Measurements from ENCODE around the gene SMARCA2. TPM values are rescaled to one million over a fixed set of nuclear protein-coding genes. Genes with fewer than 3 reads are reported as not detected.

Gene SMARCA2
- total RNA-seq, 1 donor from 2014 or later = 91.4 TPM

- Mint-ChIP-seq H3K27ac (no peak overlapping the region), H3K36me3 (ENCODE audit: low read depth) (peaks cover 12% of the 10 kb centered on the region), H3K9me3 (no peaks in the 10 kb centered on the region), H3K4me3 (no peak overlapping the region), H3K27me3 (no peaks in the 10 kb centered on the region), H3K4me1 (peaks cover 31% of the 10 kb centered on the region)
- intact Hi-C loops (cut with micrococcal nuclease) = loop anchor here (5.0 to 10.0 kb wide), 3 partner anchors 139 to 499 kb away; partner anchors contain the start of genes SMARCA2 and VLDLR
- DNase-seq = no peak
Measured at GRCh38 chr9:2155966-2156365, 140.8 kb downstream of the SMARCA2 start.

- H3K36me3 Mint-ChIP-seq (ENCODE audit: low read depth) = peaks cover 14% of the 10 kb centered on the region
- no peaks in the 10 kb centered on the region for H3K9me3 Mint-ChIP-seq
- peak overlapping the region; percentile 87 for H3K4me3 Mint-ChIP-seq
- peak overlapping the region; percentile 95 for H3K27ac Mint-ChIP-seq
- H3K4me1 Mint-ChIP-seq = peaks cover 29% of the 10 kb centered on the region
- H3K27me3 Mint-ChIP-seq = no peaks in the 10 kb centered on the region
- DNase-seq = peak; percentile 74
- intact Hi-C loops (cut with micrococcal nuclease) = loop anchor here (1.0 to 10.0 kb wide), 6 partner anchors 35 to 687 kb away; partner anchors contain the start of genes PUM3, SMARCA2 and VLDLR
Measured at GRCh38 chr9:2157277-2158110, 142.3 kb downstream of the SMARCA2 start.

GRCh38 chr9:2158111-2158610 lies 143.0 kb downstream of the SMARCA2 start:
- peak overlapping the region; percentile 95 for H3K27ac Mint-ChIP-seq
- intact Hi-C loops (cut with micrococcal nuclease) = loop anchor here (1.0 to 10.0 kb wide), 6 partner anchors 35 to 686 kb away; partner anchors contain the start of genes PUM3, SMARCA2 and VLDLR
- H3K36me3 Mint-ChIP-seq (ENCODE audit: low read depth) = peaks cover 20% of the 10 kb centered on the region
- no peaks in the 10 kb centered on the region for H3K27me3 Mint-ChIP-seq
- peak overlapping the region; percentile 87 for H3K4me3 Mint-ChIP-seq
- peaks cover 32% of the 10 kb centered on the region for H3K4me1 Mint-ChIP-seq
- no peaks in the 10 kb centered on the region for H3K9me3 Mint-ChIP-seq
- DNase-seq = peak; percentile 80

DNA sequence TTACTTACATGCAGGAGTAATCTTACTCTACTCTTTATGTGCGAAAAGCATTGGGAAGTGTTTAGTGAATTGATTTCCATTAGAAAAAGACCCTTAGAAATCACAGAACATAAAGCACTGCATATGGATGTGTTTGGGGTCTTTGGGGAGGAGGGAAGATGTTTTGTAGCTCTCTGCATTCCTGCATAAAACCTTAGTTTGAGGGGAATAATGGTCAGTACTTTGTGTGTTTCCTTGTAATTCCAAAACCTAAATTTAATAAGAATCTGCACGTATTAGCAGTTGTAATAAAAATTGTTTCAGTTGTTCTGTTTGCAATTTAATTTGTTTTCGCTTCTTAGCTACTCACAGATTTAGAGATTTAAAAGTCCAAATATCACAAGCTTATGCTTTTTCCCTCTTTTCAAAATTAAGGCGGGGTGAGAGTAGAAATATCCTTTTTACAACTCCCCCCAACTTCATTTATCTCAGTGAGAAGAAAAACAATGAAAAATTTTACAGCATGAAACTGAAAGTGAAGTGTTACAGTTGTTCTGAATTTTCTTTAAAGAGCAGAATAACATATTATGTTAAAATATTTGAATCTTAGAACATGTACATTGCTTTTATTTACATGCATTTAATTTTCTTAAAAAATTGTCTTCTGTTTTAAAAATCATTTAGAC lies 143.8 kb downstream of the SMARCA2 start:
- peak overlapping the region; percentile 87 for H3K4me3 Mint-ChIP-seq
- intact Hi-C loops (cut with micrococcal nuclease) = loop anchor here (1.0 to 10.0 kb wide), 6 partner anchors 34 to 685 kb away; partner anchors contain the start of genes PUM3, SMARCA2 and VLDLR
- H3K27ac Mint-ChIP-seq = peak overlapping the region; percentile 95
- H3K36me3 Mint-ChIP-seq (ENCODE audit: low read depth) = peaks cover 21% of the 10 kb centered on the region
- no peaks in the 10 kb centered on the region for H3K27me3 Mint-ChIP-seq
- DNase-seq = no peak
- H3K4me1 Mint-ChIP-seq = peaks cover 30% of the 10 kb centered on the region
- no peaks in the 10 kb centered on the region for H3K9me3 Mint-ChIP-seq

GRCh38 chr9:2159521-2160454 lies 144.6 kb downstream of the SMARCA2 start:
- no peak overlapping the region for H3K27ac Mint-ChIP-seq

DNA sequence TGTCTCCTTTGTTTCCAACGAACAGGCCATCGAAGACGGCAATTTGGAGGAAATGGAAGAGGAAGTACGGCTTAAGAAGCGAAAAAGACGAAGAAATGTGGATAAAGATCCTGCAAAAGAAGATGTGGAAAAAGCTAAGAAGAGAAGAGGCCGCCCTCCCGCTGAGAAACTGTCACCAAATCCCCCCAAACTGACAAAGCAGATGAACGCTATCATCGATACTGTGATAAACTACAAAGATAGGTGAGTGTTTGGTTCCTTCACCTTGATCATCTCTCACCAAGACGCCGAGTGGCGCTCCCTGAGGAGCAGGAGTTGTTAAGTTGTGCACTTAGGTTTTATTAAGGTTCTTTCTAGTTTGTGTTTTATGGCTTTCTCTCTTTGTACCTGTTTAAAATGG lies 146.5 kb downstream of the SMARCA2 start:
- no peak overlapping the region for H3K27ac Mint-ChIP-seq
- H3K27me3 Mint-ChIP-seq = no peaks in the 10 kb centered on the region
- H3K36me3 Mint-ChIP-seq (ENCODE audit: low read depth) = peaks cover 34% of the 10 kb centered on the region
- H3K9me3 Mint-ChIP-seq = no peaks in the 10 kb centered on the region
- H3K4me3 Mint-ChIP-seq = no peak overlapping the region
- H3K4me1 Mint-ChIP-seq = peaks cover 36% of the 10 kb centered on the region
- DNase-seq = no peak
- intact Hi-C loops (cut with micrococcal nuclease) = no loop called here

More at GRCh38 chr9:2159521-2160454, 144.6 kb downstream of the SMARCA2 start:
- H3K27me3 Mint-ChIP-seq = no peaks in the 10 kb centered on the region
- H3K9me3 Mint-ChIP-seq = no peaks in the 10 kb centered on the region
- no peak for DNase-seq
- intact Hi-C loops (cut with micrococcal nuclease) = loop anchor here (2.0 to 10.0 kb wide), 5 partner anchors 33 to 495 kb away; partner anchors contain the start of genes SMARCA2 and VLDLR
- H3K36me3 Mint-ChIP-seq (ENCODE audit: low read depth) = peaks cover 24% of the 10 kb centered on the region
- peak overlapping the region; percentile 39 for H3K4me3 Mint-ChIP-seq
- peaks cover 37% of the 10 kb centered on the region for H3K4me1 Mint-ChIP-seq

DNA sequence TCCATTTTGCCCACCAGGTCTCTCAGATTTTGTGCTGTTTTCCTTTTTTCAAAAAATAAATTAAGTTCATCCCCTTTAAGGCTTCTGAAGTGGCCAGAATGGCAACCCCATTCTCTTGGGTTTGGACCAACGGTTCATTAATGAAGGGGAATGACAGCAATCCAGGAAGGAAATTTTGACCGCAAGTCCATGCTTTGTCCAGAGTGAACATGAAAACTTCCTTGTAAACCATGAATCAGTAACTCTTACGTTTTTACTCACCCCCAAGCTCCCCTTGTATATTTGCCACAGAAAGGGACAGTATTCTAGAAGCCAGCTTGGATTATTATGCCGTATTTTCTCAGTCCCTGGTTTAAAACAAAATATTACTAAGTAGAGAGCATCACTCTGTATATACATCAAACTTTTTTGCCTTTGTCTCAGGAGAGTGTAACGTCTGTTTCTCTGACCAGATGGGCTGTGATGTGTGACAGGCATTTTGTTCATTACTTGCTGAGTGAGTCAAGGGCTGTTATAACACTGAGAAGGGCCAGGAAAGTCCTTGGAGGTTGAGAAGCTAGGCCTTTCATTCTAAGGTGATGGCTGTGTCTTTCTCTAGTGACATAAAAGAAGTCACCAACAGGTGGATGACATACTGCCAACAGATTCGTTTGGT lies 148.2 kb downstream of the SMARCA2 start:
- Mint-ChIP-seq H3K36me3 (ENCODE audit: low read depth) (peaks cover 40% of the 10 kb centered on the region), H3K27ac (peak overlapping the region; percentile 20)
- intact Hi-C loops (cut with micrococcal nuclease) = no loop called here

DNA sequence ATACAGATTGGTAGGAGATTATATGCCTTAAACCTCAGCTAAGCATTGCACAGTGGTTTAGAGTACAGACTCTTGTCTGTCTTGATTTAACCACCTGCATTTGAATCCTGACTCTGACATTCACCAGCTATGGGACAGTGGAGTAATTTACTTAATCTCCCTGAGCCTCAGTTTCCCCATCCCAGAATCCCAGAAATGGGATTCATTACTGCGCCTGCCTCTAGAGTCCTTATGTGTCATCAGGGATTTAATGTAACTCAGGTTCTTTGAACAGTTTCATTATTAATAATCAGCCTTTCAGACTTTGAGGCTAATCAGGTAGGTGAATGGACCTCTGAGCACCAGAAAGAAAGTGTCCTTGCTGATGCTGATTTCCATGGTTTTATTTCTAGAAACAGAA lies 149.1 kb downstream of the SMARCA2 start:
- Mint-ChIP-seq H3K27me3 (no peaks in the 10 kb centered on the region), H3K36me3 (ENCODE audit: low read depth) (peaks cover 46% of the 10 kb centered on the region), H3K4me3 (no peak overlapping the region), H3K4me1 (peaks cover 17% of the 10 kb centered on the region), H3K9me3 (no peaks in the 10 kb centered on the region), H3K27ac (no peak overlapping the region)
- intact Hi-C loops (cut with micrococcal nuclease) = no loop called here
- no peak for DNase-seq

More for the DNA sequence above, 148.2 kb downstream of the SMARCA2 start:
- Mint-ChIP-seq H3K9me3 (no peaks in the 10 kb centered on the region), H3K4me1 (peaks cover 23% of the 10 kb centered on the region), H3K4me3 (no peak overlapping the region), H3K27me3 (no peaks in the 10 kb centered on the region)
- no peak for DNase-seq

- no peak overlapping the region for H3K27ac Mint-ChIP-seq
Measured at GRCh38 chr9:2166203-2166602, 151.1 kb downstream of the SMARCA2 start.

GRCh38 chr9:2169035-2169434 lies 153.9 kb downstream of the SMARCA2 start:
- Mint-ChIP-seq H3K4me1 (peaks cover 5% of the 10 kb centered on the region), H3K27me3 (no peaks in the 10 kb centered on the region), H3K36me3 (ENCODE audit: low read depth) (peaks cover 55% of the 10 kb centered on the region), H3K9me3 (peaks cover 5% of the 10 kb centered on the region), H3K4me3 (no peak overlapping the region), H3K27ac (no peak overlapping the region)
- intact Hi-C loops (cut with micrococcal nuclease) = no loop called here
- no peak for DNase-seq

More at GRCh38 chr9:2166203-2166602, 151.1 kb downstream of the SMARCA2 start:
- intact Hi-C loops (cut with micrococcal nuclease) = no loop called here
- Mint-ChIP-seq H3K4me3 (no peak overlapping the region), H3K27me3 (no peaks in the 10 kb centered on the region), H3K36me3 (ENCODE audit: low read depth) (peaks cover 54% of the 10 kb centered on the region), H3K4me1 (peaks cover 10% of the 10 kb centered on the region), H3K9me3 (no peaks in the 10 kb centered on the region)
- DNase-seq = no peak

GRCh38 chr9:2170722-2171121 lies 155.6 kb downstream of the SMARCA2 start:
- Mint-ChIP-seq H3K27me3 (no peaks in the 10 kb centered on the region), H3K27ac (no peak overlapping the region), H3K9me3 (peaks cover 5% of the 10 kb centered on the region), H3K4me3 (no peak overlapping the region), H3K4me1 (peaks cover 3% of the 10 kb centered on the region), H3K36me3 (ENCODE audit: low read depth) (peaks cover 53% of the 10 kb centered on the region)
- no peak for DNase-seq
- intact Hi-C loops (cut with micrococcal nuclease) = no loop called here

GRCh38 chr9:2173170-2173569 lies 158.0 kb downstream of the SMARCA2 start:
- peaks cover 3% of the 10 kb centered on the region for H3K4me1 Mint-ChIP-seq
- H3K4me3 Mint-ChIP-seq = no peak overlapping the region
- intact Hi-C loops (cut with micrococcal nuclease) = no loop called here
- H3K27me3 Mint-ChIP-seq = no peaks in the 10 kb centered on the region
- peaks cover 40% of the 10 kb centered on the region for H3K36me3 Mint-ChIP-seq (ENCODE audit: low read depth)
- H3K9me3 Mint-ChIP-seq = peaks cover 5% of the 10 kb centered on the region
- H3K27ac Mint-ChIP-seq = no peak overlapping the region
- no peak for DNase-seq

Data from activated CD4-positive, alpha-beta T cell treated with anti-CD3 and anti-CD28 coated beads, Interleukin-2, amount 10 ng/mL, durations not matched to agents 24 days and 14 days (primary cell).